ENCODE measurements around the gene TSC2.

Gene TSC2

DNA sequence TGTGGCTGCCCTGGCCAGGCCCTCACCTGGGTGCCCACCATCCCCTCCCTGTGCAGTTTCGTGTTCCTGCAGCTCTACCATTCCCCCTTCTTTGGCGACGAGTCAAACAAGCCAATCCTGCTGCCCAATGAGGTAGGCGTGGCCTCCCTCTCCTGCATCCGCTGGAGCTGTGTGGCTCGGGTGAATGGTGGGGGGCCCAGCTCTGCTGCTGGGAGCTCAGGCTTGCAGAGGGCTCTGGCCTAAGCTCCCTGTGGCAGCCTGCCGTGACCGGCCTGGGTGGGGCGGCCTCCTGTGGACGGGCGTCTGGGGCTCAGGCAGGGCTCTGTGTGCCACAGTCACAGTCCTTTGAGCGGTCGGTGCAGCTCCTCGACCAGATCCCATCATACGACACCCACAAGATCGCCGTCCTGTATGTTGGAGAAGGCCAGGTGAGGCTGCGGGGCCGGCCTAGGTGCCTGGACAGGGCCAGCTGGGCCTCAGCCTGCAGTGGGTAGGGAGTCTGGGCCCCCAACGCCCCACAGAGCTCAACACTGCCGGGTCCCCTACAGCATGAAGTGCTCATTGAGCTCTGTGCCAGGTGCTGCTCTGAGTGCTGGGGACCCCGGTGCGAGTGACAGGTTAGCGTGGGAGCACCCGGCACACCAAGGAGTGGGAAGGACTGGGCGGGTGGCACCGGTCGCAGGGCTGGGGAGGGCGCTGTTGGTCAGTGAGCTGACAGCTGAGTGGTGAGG lies 37.3 kb downstream of the TSC2 start:
- in situ Hi-C loops (cut with HindIII; ENCODE audit: low sequenced_read_pairs), result no loop called here
- no peak for DNase-seq (ENCODE audit: low read depth, low spot score)
- TF ChIP-seq, protein P1, sequence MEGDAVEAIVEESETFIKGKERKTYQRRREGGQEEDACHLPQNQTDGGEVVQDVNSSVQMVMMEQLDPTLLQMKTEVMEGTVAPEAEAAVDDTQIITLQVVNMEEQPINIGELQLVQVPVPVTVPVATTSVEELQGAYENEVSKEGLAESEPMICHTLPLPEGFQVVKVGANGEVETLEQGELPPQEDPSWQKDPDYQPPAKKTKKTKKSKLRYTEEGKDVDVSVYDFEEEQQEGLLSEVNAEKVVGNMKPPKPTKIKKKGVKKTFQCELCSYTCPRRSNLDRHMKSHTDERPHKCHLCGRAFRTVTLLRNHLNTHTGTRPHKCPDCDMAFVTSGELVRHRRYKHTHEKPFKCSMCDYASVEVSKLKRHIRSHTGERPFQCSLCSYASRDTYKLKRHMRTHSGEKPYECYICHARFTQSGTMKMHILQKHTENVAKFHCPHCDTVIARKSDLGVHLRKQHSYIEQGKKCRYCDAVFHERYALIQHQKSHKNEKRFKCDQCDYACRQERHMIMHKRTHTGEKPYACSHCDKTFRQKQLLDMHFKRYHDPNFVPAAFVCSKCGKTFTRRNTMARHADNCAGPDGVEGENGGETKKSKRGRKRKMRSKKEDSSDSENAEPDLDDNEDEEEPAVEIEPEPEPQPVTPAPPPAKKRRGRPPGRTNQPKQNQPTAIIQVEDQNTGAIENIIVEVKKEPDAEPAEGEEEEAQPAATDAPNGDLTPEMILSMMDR (IDR thresholded peaks at IDR 0.05; ENCODE audit: low read depth, low read length), result no peak
- H3K4me3 ChIP-seq (ENCODE audit: low read depth, low read length), result no peak overlapping the region

DNA sequence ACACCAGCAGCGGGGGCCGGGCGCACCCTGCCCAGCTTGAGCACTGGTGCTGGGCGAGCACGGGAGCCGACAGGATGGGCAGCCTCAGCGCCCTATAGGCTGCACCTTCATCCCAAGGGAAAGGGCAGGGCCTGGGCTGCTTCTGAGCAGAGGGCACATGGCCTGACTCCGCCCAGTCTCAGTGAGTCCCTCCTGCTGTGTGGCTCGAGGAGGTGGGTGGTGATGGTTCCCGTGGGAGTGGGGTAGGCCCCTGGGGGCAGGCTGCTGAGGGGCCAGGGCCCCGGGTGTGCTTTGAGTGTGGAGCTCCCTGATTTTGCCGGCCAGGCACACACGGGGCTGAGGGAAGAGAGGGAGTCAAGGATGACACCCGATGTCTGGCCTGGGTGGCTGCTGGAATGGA lies 37.9 kb downstream of the TSC2 start:
- no peak overlapping the region for H3K4me3 ChIP-seq (ENCODE audit: low read depth, low read length)
- TF ChIP-seq, protein P1 (IDR thresholded peaks at IDR 0.05; ENCODE audit: low read depth, low read length), result no peak
- DNase-seq (ENCODE audit: low read depth, low spot score), result no peak
- in situ Hi-C loops (cut with HindIII; ENCODE audit: low sequenced_read_pairs), result no loop called here

DNA sequence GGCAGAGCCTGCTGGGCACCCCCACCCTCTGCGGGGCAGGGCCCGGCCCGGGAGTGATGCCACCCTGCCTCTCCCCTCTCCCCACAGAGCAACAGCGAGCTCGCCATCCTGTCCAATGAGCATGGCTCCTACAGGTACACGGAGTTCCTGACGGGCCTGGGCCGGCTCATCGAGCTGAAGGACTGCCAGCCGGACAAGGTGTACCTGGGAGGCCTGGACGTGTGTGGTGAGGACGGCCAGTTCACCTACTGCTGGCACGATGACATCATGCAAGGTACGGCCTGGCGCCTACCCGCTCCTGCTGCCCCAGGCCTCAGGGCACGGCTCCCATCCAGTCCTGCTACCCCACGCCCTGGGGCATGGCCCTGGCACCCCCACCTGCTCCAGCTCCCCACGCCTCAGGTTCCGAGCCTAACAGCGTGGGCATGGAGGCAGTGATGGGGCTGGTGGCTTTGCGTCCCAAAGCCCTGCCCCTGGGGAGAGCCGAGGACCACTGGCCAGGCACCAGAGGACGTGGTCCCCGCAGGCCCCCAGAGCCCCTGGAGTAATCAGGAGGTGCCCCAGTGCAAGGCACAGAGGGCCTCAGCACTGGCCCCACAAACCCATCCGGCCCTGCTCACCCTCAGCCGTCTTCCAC lies 38.4 kb downstream of the TSC2 start:
- in situ Hi-C loops (cut with HindIII; ENCODE audit: low sequenced_read_pairs), result no loop called here
- TF ChIP-seq, protein P1 (IDR thresholded peaks at IDR 0.05; ENCODE audit: low read depth, low read length), result no peak
- no peak overlapping the region for H3K4me3 ChIP-seq (ENCODE audit: low read depth, low read length)
- no peak for DNase-seq (ENCODE audit: low read depth, low spot score)

DNA sequence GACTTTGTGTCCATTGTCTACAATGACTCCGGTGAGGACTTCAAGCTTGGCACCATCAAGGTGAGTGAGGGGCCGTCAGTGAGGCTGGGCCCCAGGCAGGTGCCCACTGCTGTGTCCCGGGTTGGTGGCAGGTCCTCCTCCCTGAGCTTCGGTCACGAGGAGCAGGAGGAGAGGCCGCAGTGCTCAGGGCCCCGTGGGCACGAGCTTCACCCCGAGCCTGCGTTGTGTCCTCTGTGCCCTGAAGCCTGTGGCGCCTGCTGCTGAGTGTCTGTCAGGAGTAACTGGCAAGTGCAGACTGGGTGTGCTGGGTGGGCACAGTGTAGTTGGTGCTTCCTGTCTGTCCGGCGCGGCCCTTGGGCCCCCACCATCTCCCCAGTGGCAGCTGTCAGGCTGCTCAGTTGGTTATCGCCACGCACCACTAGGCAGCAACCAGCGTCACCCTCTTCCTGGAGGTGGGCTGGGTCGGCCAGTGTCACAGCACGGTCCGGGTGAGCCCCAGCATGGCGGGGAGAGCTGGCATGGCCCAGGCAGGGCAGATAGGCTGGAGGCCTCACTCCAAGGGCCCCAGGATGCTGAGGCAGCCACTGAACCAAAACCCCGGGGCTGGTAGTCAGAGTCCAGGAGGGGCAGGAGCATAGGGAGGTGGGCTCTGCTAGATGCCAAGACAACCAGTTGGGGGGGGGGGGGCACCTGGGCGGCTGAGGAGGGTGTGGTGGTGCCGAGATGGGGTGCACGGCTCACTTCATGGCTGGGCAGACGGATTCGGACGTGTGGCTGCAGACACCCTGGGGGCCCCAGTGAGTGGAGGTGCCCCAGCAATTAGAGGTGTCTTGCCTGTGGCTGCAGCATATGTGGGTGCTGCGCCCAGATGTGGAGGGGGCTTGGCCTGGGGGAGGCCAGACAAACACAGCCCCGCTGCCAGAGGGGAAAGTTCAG lies 39.3 kb downstream of the TSC2 start:
- TF ChIP-seq, protein P1 (IDR thresholded peaks at IDR 0.05; ENCODE audit: low read depth, low read length), result no peak
- in situ Hi-C loops (cut with HindIII; ENCODE audit: low sequenced_read_pairs), result no loop called here
- no peak overlapping the region for H3K4me3 ChIP-seq (ENCODE audit: low read depth, low read length)
- DNase-seq (ENCODE audit: low read depth, low spot score), result no peak

DNA sequence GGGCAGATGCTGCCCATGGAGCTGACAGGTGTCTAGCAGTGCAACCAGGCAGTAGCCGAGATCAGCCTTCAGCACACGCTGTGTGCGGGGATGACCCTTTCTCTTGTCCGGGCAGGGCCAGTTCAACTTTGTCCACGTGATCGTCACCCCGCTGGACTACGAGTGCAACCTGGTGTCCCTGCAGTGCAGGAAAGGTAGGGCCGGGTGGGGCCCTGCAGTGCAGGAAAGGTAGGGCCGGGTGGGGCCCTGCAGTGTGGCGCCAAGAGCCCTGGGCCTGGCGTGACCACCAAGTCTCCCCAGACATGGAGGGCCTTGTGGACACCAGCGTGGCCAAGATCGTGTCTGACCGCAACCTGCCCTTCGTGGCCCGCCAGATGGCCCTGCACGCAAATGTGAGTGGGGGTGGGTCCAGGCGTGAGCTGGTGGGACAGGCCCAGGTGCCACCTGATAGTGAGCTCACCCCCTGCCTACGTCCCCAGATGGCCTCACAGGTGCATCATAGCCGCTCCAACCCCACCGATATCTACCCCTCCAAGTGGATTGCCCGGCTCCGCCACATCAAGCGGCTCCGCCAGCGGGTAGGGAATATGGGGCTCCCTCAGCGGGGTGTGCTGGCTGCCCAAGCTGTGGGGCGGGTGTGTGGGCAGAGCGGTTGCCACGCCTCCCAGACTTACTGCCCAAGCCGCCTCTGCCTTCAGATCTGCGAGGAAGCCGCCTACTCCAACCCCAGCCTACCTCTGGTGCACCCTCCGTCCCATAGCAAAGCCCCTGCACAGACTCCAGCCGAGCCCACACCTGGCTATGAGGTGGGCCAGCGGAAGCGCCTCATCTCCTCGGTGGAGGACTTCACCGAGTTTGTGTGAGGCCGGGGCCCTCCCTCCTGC lies 40.2 kb downstream of the TSC2 start:
- DNase-seq (ENCODE audit: low read depth, low spot score), result no peak
- no peak overlapping the region for H3K4me3 ChIP-seq (ENCODE audit: low read depth, low read length)
- in situ Hi-C loops (cut with HindIII; ENCODE audit: low sequenced_read_pairs), result no loop called here
- TF ChIP-seq, protein P1 (IDR thresholded peaks at IDR 0.05; ENCODE audit: low read depth, low read length), result no peak

Data from astrocyte of the spinal cord (primary cell).